Loucy (cell line): Measurements from ENCODE around the gene TACC2.

Experiments used
- EZH2phosphoT487 ChIP-seq: fragments of 200-600 bp; IDR thresholded peaks from 2 replicates; pipeline ENCODE4 v1.6.1; 2018; ENCODE audit warnings: antibody characterized with exemption, mild to moderate bottlenecking, moderate library complexity, borderline replicate concordance
- TF ChIP-seq, protein P1 (sequence below): fragments of 200-600 bp; sonication (generic); conservative IDR thresholded peaks from 2 replicates; pipeline ENCODE4 v1.5.1; 2014; ENCODE audit warnings: mild to moderate bottlenecking, antibody characterized with exemption, low read length

DNA sequence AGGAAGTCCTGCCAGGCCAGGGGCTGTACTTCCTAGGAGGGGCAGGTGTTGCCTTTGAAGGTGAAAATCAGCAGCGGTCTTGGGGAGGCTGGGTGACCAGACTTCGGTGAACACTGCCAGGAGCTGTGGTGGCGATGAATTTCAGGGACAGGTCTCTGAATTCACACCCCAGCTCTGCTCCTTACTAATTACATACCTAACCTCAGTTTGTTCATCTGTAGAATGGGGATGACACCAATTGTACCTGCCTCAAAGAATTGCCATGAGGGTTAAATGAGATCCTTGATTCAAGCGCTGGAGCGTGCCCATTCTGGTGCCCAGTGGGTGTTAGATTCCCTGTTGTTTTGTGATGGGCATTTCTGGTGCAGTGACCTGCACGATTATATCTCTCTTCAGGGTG lies 102.8 kb downstream of the TACC2 start:
- TF ChIP-seq, protein P1, sequence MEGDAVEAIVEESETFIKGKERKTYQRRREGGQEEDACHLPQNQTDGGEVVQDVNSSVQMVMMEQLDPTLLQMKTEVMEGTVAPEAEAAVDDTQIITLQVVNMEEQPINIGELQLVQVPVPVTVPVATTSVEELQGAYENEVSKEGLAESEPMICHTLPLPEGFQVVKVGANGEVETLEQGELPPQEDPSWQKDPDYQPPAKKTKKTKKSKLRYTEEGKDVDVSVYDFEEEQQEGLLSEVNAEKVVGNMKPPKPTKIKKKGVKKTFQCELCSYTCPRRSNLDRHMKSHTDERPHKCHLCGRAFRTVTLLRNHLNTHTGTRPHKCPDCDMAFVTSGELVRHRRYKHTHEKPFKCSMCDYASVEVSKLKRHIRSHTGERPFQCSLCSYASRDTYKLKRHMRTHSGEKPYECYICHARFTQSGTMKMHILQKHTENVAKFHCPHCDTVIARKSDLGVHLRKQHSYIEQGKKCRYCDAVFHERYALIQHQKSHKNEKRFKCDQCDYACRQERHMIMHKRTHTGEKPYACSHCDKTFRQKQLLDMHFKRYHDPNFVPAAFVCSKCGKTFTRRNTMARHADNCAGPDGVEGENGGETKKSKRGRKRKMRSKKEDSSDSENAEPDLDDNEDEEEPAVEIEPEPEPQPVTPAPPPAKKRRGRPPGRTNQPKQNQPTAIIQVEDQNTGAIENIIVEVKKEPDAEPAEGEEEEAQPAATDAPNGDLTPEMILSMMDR, result no peak
- no peak for TF ChIP-seq EZH2phosphoT487
